WTC11 (cell line): ENCODE data around the gene SEC22C.

Experiments used
- CTCF ChIP-seq: fragments of 200-600 bp; IDR thresholded peaks from 2 replicates; pipeline ENCODE4 v1.8.0; 2022; ENCODE audit warnings: antibody characterized with exemption
- MYBL2 ChIP-seq: sonication (generic); formaldehyde crosslinking; IDR thresholded peaks from 2 replicates; pipeline ENCODE4 v1.8.1; 2023; ENCODE audit warnings: mild to moderate bottlenecking, moderate library complexity, missing genetic modification reagents
- NFYB ChIP-seq: sonication (generic); formaldehyde crosslinking; conservative IDR thresholded peaks from 2 replicates; pipeline ENCODE4 v1.8.0; 2022; ENCODE audit warnings: low read depth, missing genetic modification reagents
- NR2C2 ChIP-seq: sonication (generic); formaldehyde crosslinking; IDR thresholded peaks from 2 replicates; pipeline ENCODE4 v1.8.0; 2022; ENCODE audit warnings: mild to moderate bottlenecking, missing genetic modification reagents
- RELA ChIP-seq: sonication (generic); formaldehyde crosslinking; IDR thresholded peaks from 2 replicates; pipeline ENCODE4 v1.8.1; 2022; ENCODE audit warnings: missing genetic modification reagents, mild to moderate bottlenecking, borderline replicate concordance
- ZNF423 ChIP-seq: fragments of 250-450 bp; sonication (Bioruptor Pico); IDR thresholded peaks from 2 replicates; pipeline ENCODE4 v2.1.2; 2022; ENCODE audit warnings: mild to moderate bottlenecking, moderate library complexity

GRCh38 chr3:42525736-42526345 is 55.9 kb downstream of the SEC22C start:
- TF ChIP-seq CTCF, result no peak
- TF ChIP-seq NFYB, result no peak
- no peak for TF ChIP-seq RELA (CRISPR knock-in tag)
- no peak for TF ChIP-seq NR2C2 (CRISPR knock-in tag)
- TF ChIP-seq ZNF423, result no peak
- no peak for TF ChIP-seq MYBL2
